ENCODE data around the gene PDE3A.

DNA sequence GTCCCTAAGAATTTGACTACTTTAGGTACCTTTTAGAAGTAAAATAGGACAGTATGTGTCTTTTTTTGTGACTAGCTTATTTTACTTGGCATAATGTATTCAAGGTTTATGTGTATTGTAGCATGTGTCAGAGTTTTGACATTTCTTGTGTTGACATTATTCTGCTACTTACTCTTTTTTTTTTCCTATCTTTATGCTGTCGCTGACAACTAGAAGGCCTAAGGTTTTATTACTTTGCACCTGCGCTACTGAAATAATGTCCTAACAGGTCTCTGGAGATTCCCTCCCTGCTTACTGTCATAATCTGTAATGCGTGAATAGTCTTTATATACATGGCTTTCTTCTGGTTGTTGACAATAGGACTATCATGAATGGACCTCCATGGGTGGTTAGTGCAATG is 43.0 kb downstream of the PDE3A start:
- TF ChIP-seq, protein P1, sequence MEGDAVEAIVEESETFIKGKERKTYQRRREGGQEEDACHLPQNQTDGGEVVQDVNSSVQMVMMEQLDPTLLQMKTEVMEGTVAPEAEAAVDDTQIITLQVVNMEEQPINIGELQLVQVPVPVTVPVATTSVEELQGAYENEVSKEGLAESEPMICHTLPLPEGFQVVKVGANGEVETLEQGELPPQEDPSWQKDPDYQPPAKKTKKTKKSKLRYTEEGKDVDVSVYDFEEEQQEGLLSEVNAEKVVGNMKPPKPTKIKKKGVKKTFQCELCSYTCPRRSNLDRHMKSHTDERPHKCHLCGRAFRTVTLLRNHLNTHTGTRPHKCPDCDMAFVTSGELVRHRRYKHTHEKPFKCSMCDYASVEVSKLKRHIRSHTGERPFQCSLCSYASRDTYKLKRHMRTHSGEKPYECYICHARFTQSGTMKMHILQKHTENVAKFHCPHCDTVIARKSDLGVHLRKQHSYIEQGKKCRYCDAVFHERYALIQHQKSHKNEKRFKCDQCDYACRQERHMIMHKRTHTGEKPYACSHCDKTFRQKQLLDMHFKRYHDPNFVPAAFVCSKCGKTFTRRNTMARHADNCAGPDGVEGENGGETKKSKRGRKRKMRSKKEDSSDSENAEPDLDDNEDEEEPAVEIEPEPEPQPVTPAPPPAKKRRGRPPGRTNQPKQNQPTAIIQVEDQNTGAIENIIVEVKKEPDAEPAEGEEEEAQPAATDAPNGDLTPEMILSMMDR (IDR thresholded peaks at IDR 0.05): no peak
- TF ChIP-seq POLR2AphosphoS5 (IDR thresholded peaks at IDR 0.05): no peak

All from breast epithelium (tissue), 3 donors.